ENCODE results near the gene DMC1.

- TF ChIP-seq, protein P1, sequence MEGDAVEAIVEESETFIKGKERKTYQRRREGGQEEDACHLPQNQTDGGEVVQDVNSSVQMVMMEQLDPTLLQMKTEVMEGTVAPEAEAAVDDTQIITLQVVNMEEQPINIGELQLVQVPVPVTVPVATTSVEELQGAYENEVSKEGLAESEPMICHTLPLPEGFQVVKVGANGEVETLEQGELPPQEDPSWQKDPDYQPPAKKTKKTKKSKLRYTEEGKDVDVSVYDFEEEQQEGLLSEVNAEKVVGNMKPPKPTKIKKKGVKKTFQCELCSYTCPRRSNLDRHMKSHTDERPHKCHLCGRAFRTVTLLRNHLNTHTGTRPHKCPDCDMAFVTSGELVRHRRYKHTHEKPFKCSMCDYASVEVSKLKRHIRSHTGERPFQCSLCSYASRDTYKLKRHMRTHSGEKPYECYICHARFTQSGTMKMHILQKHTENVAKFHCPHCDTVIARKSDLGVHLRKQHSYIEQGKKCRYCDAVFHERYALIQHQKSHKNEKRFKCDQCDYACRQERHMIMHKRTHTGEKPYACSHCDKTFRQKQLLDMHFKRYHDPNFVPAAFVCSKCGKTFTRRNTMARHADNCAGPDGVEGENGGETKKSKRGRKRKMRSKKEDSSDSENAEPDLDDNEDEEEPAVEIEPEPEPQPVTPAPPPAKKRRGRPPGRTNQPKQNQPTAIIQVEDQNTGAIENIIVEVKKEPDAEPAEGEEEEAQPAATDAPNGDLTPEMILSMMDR (IDR thresholded peaks at IDR 0.05), result no peak
- TF ChIP-seq POLR2AphosphoS5 (IDR thresholded peaks at IDR 0.05; ENCODE audit: insufficient read depth in 1 of 2, low read depth in 1 of 2) (no peak), POLR2A (IDR thresholded peaks at IDR 0.05) (no peak)
Observed at GRCh38 chr22:38494498-38494897, 75.5 kb downstream of the DMC1 start.

Data from vagina (tissue), 2 donors.